Measurements from ENCODE around the gene STC2. TPM values are rescaled to one million over a fixed set of nuclear protein-coding genes. Genes with fewer than 3 reads are reported as not detected.

Gene STC2
- total and polyA plus RNA-seq, 4 donors: 0.79 to 2.2 (median 1.8) TPM

DNA sequence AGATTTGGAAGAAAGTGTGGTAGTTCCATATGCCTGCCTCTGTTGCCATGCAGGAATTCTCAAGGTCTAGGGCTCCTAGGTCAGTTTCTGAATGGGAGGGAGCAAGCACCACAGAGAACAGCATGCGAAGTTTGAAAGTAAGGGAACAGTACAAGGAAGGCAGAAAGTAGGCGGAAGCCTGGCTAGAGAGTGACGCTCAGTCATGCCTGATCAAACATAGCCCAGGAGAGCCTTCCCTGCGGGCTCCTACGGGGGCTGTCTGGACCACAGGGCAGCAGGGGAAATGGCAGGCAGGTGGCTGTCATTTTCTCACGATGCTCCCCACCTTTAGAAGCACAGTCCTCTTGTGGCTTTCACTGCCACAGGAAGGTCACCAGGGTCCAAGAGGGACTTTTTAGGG is 12.8 kb upstream of the STC2 start:
- DNase-seq (ENCODE audit: low read depth in 4 of 6, low spot score in 6 of 6): no peak

DNA sequence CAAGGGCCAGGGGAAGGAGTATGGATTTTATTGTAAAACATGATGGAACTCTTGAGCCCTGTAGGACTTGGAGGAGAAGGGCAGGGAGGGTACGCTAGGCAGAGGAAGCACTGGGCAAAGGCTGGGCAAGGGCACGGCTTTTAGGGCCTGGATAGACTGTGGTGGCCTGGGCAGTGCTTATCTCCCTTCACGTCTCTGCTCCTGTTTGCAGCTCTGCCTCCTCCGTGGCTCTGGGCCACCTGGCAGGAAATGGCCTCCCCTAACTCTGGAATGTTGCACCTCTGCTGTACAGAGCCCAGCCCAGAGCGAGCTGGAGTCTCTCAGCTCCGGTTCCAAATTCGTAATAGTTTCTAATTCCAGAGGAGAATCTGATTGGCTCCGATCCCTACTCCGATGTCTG is 12.2 kb upstream of the STC2 start:
- WGBS (ENCODE audit: insufficient coverage): 90% methylated on average over 9 of the region's 9 CpGs
- Histone ChIP-seq H3K27ac (ENCODE audit: low read depth, low read length) (no peak overlapping the region), H3K4me3 (ENCODE audit: low read depth, low read length) (no peak overlapping the region), H3K36me3 (ENCODE audit: control insufficient read depth, insufficient read depth, low read length) (no peaks in the 10 kb centered on the region), H3K27me3 (ENCODE audit: control insufficient read depth, insufficient read depth, low read length) (no peaks in the 10 kb centered on the region), H3K4me1 (ENCODE audit: control insufficient read depth, insufficient read depth, low read length) (no peaks in the 10 kb centered on the region), H3K9me3 (ENCODE audit: control insufficient read depth, insufficient read depth, low read length) (no peaks in the 10 kb centered on the region)
- DNase-seq (ENCODE audit: low read depth in 4 of 6, low spot score in 6 of 6): no peak

More for the DNA sequence above, 12.8 kb upstream of the STC2 start:
- no peaks in the 10 kb centered on the region for H3K9me3 ChIP-seq (ENCODE audit: control insufficient read depth, insufficient read depth, low read length)
- no peak overlapping the region for H3K4me3 ChIP-seq (ENCODE audit: low read depth, low read length)
- H3K27ac ChIP-seq (ENCODE audit: low read depth, low read length): no peak overlapping the region
- no peaks in the 10 kb centered on the region for H3K27me3 ChIP-seq (ENCODE audit: control insufficient read depth, insufficient read depth, low read length)
- no peaks in the 10 kb centered on the region for H3K4me1 ChIP-seq (ENCODE audit: control insufficient read depth, insufficient read depth, low read length)
- H3K36me3 ChIP-seq (ENCODE audit: control insufficient read depth, insufficient read depth, low read length): no peaks in the 10 kb centered on the region
- WGBS (ENCODE audit: insufficient coverage): 76% methylated on average over 6 of the region's 6 CpGs

DNA sequence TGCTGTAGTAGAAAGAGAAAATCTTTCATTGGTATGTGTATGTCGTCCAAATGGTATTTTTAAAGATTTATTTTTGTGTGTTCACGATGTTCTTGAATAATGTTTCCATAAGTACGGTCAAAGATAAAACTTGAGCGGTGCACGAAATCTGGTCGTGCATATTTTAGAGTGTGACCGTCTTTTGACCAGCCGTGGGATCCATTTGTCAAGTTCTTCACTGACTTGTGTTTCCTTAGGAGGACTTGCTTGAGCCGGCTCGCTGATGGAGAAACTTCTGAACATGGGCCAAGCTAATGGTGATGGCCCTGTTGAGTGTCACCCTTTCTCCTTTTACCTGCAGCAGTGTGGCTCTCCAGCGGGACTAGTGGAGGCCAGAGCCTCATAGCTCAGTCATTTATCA is 11.1 kb upstream of the STC2 start:
- DNase-seq (ENCODE audit: low read depth in 4 of 6, low spot score in 6 of 6): peak in 1 of 6 donors; percentile 16
- Histone ChIP-seq H3K4me1 (ENCODE audit: control insufficient read depth, insufficient read depth, low read length) (no peaks in the 10 kb centered on the region), H3K27ac (ENCODE audit: low read depth, low read length) (no peak overlapping the region), H3K4me3 (ENCODE audit: low read depth, low read length) (no peak overlapping the region), H3K9me3 (ENCODE audit: control insufficient read depth, insufficient read depth, low read length) (no peaks in the 10 kb centered on the region), H3K27me3 (ENCODE audit: control insufficient read depth, insufficient read depth, low read length) (no peaks in the 10 kb centered on the region), H3K36me3 (ENCODE audit: control insufficient read depth, insufficient read depth, low read length) (no peaks in the 10 kb centered on the region)
- whole genome bisulfite sequencing (ENCODE audit: insufficient coverage): 85% methylated on average over 11 of the region's 11 CpGs

DNA sequence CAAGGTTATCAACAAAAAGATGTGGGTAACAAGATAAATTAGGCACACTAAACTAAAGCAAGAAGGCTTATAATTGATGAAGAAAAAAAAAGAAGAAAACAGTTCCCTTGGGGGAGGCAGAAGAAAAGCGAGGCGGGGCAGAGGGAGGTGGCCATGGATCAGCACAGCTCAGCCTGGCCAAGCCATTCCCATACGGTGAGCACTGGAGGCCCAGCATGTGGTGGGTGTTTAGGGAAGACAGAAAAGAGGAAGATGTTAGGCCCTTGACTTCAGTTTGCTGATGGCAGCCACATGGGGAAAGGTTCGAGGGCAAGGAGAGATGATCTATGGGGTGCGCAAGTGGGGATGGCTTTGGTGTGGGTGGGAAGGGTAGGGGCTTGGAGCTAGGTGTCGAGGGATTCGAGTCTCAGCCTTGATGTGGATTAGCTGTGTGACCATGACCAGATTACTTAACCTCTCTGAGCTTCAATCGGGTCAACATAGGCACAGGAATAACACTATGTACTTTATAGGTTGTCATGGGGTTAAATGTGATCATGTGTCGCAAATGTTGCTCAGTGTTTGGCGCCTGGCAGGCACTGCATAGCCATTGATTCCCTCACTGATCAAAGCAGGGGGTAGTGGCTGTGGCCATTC is 10.3 kb upstream of the STC2 start:
- H3K36me3 ChIP-seq (ENCODE audit: control insufficient read depth, insufficient read depth, low read length): no peaks in the 10 kb centered on the region
- no peaks in the 10 kb centered on the region for H3K9me3 ChIP-seq (ENCODE audit: control insufficient read depth, insufficient read depth, low read length)
- no peak for DNase-seq (ENCODE audit: low read depth in 4 of 6, low spot score in 6 of 6)
- no peak overlapping the region for H3K4me3 ChIP-seq (ENCODE audit: low read depth, low read length)
- WGBS (ENCODE audit: insufficient coverage): 82% methylated on average over 7 of the region's 10 CpGs
- H3K4me1 ChIP-seq (ENCODE audit: control insufficient read depth, insufficient read depth, low read length): no peaks in the 10 kb centered on the region
- H3K27ac ChIP-seq (ENCODE audit: low read depth, low read length): no peak overlapping the region
- H3K27me3 ChIP-seq (ENCODE audit: control insufficient read depth, insufficient read depth, low read length): no peaks in the 10 kb centered on the region

DNA sequence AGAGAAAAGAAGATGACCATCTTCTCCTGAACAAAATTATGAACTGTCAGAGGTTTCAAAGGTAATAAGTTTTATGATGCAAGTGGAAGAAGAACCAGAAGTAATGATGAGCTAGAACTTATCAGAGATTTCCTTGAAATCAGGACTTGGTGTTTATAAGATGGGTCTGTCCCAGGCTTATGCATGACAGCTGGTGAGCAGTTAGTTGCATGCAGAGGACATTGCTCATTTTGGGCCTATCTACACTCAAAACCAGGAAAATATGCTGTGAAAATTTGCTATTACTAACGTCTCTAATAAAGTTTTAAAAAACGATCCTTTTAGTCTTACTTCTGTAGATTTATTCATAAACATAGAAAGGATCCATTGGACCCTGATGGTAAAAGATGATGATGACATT is 6.6 kb upstream of the STC2 start:
- H3K27ac ChIP-seq (ENCODE audit: low read depth, low read length): no peak overlapping the region
- no CpG with 5 or more reads among the region's 2 CpGs for WGBS (ENCODE audit: insufficient coverage)
- no peaks in the 10 kb centered on the region for H3K36me3 ChIP-seq (ENCODE audit: control insufficient read depth, insufficient read depth, low read length)
- peaks cover 4% of the 10 kb centered on the region for H3K4me1 ChIP-seq (ENCODE audit: control insufficient read depth, insufficient read depth, low read length)
- peaks cover 21% of the 10 kb centered on the region for H3K27me3 ChIP-seq (ENCODE audit: control insufficient read depth, insufficient read depth, low read length)
- DNase-seq (ENCODE audit: low read depth in 4 of 6, low spot score in 6 of 6): no peak
- no peak overlapping the region for H3K4me3 ChIP-seq (ENCODE audit: low read depth, low read length)
- no peaks in the 10 kb centered on the region for H3K9me3 ChIP-seq (ENCODE audit: control insufficient read depth, insufficient read depth, low read length)

DNA sequence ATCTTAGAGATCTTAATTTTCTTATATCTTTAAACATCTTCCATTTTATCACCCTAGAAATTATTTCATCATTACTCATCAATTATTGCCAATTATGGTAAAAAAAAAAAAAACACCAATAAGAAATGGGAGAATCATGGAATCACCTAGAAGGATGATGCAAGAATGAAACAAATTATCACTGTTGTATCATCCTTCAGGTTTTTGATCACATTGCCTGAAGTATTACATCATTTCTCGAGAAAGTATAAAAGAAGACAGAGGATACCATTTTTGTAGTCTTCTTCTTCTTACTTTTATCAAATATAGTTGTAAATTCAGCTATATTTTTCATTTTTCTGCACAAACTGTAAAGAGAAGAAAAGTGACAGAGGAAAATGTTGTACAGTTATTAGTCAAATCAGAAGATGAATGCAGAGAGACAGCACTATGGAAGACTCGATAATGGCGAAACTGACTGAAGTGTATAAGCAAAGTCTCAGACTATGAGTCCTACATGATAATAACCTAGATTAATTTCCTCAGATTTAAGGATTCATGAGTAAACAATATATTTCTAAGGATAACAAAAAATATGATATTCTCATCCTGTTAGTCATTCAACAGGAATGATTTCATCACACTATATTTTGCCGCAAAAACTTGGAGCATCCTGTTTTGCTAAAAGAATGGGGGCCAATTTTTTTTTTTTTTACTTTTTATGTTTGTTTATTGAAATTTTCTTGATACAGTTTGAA is 5.9 kb upstream of the STC2 start:
- no peak for DNase-seq (ENCODE audit: low read depth in 4 of 6, low spot score in 6 of 6)
- no peak overlapping the region for H3K27ac ChIP-seq (ENCODE audit: low read depth, low read length)
- no CpG with 5 or more reads among the region's 4 CpGs for WGBS (ENCODE audit: insufficient coverage)
- peaks cover 26% of the 10 kb centered on the region for H3K27me3 ChIP-seq (ENCODE audit: control insufficient read depth, insufficient read depth, low read length)
- peaks cover 10% of the 10 kb centered on the region for H3K4me1 ChIP-seq (ENCODE audit: control insufficient read depth, insufficient read depth, low read length)
- no peak overlapping the region for H3K4me3 ChIP-seq (ENCODE audit: low read depth, low read length)
- H3K36me3 ChIP-seq (ENCODE audit: control insufficient read depth, insufficient read depth, low read length): no peaks in the 10 kb centered on the region
- no peaks in the 10 kb centered on the region for H3K9me3 ChIP-seq (ENCODE audit: control insufficient read depth, insufficient read depth, low read length)

DNA sequence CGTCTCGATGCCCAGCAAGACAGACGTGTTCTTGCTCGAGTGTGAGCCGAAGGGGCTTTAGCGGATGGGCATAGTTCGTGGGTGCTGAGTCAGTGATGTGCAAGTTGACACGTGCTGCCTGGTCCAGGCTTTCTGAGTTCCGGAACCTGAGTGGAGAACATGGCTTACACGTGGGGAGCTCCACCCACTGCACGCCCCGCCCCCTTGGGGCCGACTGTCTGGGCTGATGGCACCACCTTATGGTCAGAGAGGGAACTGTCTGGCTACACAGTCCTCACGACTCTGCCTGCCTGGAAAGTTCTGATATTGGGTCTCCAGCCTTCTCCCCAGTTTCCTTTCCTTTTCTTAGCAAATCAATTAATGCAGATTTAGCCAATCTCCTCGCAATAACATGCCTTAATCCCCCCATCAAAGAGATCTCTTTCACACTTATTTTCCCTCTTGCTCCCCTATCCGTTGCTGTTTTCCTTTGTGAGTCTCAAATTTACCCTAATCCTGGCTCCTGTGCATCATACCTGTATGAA is 3.8 kb upstream of the STC2 start:
- Histone ChIP-seq H3K27me3 (ENCODE audit: control insufficient read depth, insufficient read depth, low read length) (peaks cover 47% of the 10 kb centered on the region), H3K27ac (ENCODE audit: low read depth, low read length) (no peak overlapping the region), H3K4me3 (ENCODE audit: low read depth, low read length) (no peak overlapping the region), H3K9me3 (ENCODE audit: control insufficient read depth, insufficient read depth, low read length) (no peaks in the 10 kb centered on the region), H3K4me1 (ENCODE audit: control insufficient read depth, insufficient read depth, low read length) (peaks cover 31% of the 10 kb centered on the region), H3K36me3 (ENCODE audit: control insufficient read depth, insufficient read depth, low read length) (no peaks in the 10 kb centered on the region)
- DNase-seq (ENCODE audit: low read depth in 4 of 6, low spot score in 6 of 6): peak in 2 of 6 donors; percentile 83 to 93
- WGBS (ENCODE audit: insufficient coverage): 41% methylated on average over 15 of the region's 16 CpGs

DNA sequence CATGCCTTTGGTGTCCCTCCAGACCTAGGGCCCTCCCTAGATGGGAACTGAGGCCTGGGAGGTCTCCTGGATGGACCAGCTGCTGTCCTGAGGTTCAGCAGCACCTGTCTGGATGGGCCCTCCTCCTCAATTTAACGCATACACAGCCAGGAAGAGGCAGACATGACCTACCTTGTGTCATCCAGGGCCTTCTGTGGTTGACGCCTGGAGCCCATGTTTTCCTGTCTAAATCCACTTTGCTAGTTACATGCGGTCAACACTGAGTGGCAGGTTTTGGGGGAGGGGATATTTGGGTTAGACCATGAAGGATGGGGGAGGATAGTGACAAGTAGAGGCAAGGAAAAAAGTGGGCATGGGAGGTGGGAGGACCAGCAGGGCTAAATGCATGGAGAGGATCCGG is 3.1 kb upstream of the STC2 start:
- no peak overlapping the region for H3K4me3 ChIP-seq (ENCODE audit: low read depth, low read length)
- no peak for DNase-seq (ENCODE audit: low read depth in 4 of 6, low spot score in 6 of 6)
- H3K4me1 ChIP-seq (ENCODE audit: control insufficient read depth, insufficient read depth, low read length): peaks cover 37% of the 10 kb centered on the region
- H3K9me3 ChIP-seq (ENCODE audit: control insufficient read depth, insufficient read depth, low read length): no peaks in the 10 kb centered on the region
- H3K27me3 ChIP-seq (ENCODE audit: control insufficient read depth, insufficient read depth, low read length): peaks cover 54% of the 10 kb centered on the region
- H3K27ac ChIP-seq (ENCODE audit: low read depth, low read length): no peak overlapping the region
- no peaks in the 10 kb centered on the region for H3K36me3 ChIP-seq (ENCODE audit: control insufficient read depth, insufficient read depth, low read length)
- WGBS (ENCODE audit: insufficient coverage): 93% methylated on average over 3 of the region's 4 CpGs

DNA sequence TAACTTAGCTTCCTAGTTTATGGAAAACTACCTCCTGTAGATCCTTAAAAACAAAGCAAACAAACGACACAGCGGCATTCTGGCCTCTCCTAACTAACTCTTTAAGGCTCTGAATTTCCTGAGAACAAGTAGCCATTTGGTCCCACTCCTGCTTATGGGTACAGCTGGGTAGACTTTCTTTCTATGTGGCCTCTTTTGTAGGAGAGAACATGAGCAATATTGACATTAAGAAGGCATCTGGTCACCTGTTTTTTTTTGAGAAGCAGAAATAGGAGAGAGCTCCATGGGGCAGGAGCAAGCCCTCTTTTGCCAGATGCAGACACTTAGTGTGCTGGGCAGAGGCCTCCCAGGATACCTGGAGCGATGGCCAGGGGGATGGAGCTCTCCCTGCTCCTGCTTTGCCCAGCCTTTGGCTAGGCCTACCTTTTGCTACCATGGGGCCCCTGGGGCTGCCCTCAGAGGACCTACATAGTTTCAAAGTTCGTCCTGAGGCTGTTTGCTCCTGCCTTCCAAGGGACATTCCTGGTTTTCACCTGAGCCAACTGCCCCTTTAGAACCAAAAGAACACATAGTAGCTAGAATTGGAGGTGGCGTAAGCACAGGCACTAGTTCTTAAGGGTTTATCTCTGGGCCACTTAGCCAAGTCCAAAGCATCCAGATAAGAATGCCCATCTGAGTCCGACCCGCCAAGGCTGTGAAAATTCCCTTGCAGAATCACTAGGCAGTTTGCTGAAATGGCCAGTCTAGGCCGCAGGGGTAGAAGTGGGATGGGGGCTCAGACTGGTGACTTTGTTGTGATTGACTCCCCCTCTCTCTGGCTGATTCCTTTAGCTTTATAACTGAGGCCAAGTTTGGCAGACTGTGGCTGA is 2.4 kb upstream of the STC2 start:
- peak overlapping the region; percentile 19 for H3K4me3 ChIP-seq (ENCODE audit: low read depth, low read length)
- WGBS (ENCODE audit: insufficient coverage): 92% methylated on average over 6 of the region's 8 CpGs
- H3K4me1 ChIP-seq (ENCODE audit: control insufficient read depth, insufficient read depth, low read length): peaks cover 37% of the 10 kb centered on the region
- peaks cover 62% of the 10 kb centered on the region for H3K27me3 ChIP-seq (ENCODE audit: control insufficient read depth, insufficient read depth, low read length)
- no peaks in the 10 kb centered on the region for H3K36me3 ChIP-seq (ENCODE audit: control insufficient read depth, insufficient read depth, low read length)
- H3K9me3 ChIP-seq (ENCODE audit: control insufficient read depth, insufficient read depth, low read length): no peaks in the 10 kb centered on the region
- no peak for DNase-seq (ENCODE audit: low read depth in 4 of 6, low spot score in 6 of 6)
- H3K27ac ChIP-seq (ENCODE audit: low read depth, low read length): no peak overlapping the region
